ENCODE data around the gene RBBP5.

Gene RBBP5

GRCh38 chr1:205129447-205130029 lies 7.8 kb upstream of the RBBP5 start:
- DNase-seq (ENCODE audit: low read depth): no peak

GRCh38 chr1:205128050-205128449 lies 6.3 kb upstream of the RBBP5 start:
- DNase-seq (ENCODE audit: low read depth): no peak

- no peak for DNase-seq (ENCODE audit: low read depth)
Observed at GRCh38 chr1:205127646-205128045, 5.9 kb upstream of the RBBP5 start.

GRCh38 chr1:205124726-205125125 lies 2.9 kb upstream of the RBBP5 start:
- no peak for DNase-seq (ENCODE audit: low read depth)

GRCh38 chr1:205122489-205122882 lies 708 bp upstream of the RBBP5 start:
- no peak for DNase-seq (ENCODE audit: low read depth)

- DNase-seq (ENCODE audit: low read depth): no peak
Observed at GRCh38 chr1:205118752-205119151, 3.0 kb downstream of the RBBP5 start.

GRCh38 chr1:205111354-205111753 lies 10.4 kb downstream of the RBBP5 start:
- DNase-seq (ENCODE audit: low read depth): no peak

GRCh38 chr1:205109711-205110110 lies 12.1 kb downstream of the RBBP5 start:
- DNase-seq (ENCODE audit: low read depth): no peak

GRCh38 chr1:205109269-205109668 lies 12.5 kb downstream of the RBBP5 start:
- DNase-seq (ENCODE audit: low read depth): no peak

GRCh38 chr1:205108464-205108863 lies 13.3 kb downstream of the RBBP5 start:
- no peak for DNase-seq (ENCODE audit: low read depth)

GRCh38 chr1:205107327-205107726 lies 14.5 kb downstream of the RBBP5 start:
- no peak for DNase-seq (ENCODE audit: low read depth)

- DNase-seq (ENCODE audit: low read depth): no peak
Observed at GRCh38 chr1:205102404-205102803, 19.4 kb downstream of the RBBP5 start.

- no peak for DNase-seq (ENCODE audit: low read depth)
Observed at GRCh38 chr1:205098242-205098641, 23.5 kb downstream of the RBBP5 start.

- DNase-seq (ENCODE audit: low read depth): no peak
Observed at GRCh38 chr1:205095422-205095821, 26.4 kb downstream of the RBBP5 start.

GRCh38 chr1:205091043-205091740 lies 30.6 kb downstream of the RBBP5 start:
- no peak for DNase-seq (ENCODE audit: low read depth)

GRCh38 chr1:205088341-205088740 lies 33.4 kb downstream of the RBBP5 start:
- DNase-seq (ENCODE audit: low read depth): no peak

- no peak for DNase-seq (ENCODE audit: low read depth)
Observed at GRCh38 chr1:205084360-205084759, 37.4 kb downstream of the RBBP5 start, which contains the start of gene TMEM81. Gene TMEM81 (minus strand): TSS chr1:205084460. CDS start chr1:205084320, 140 bp downstream.

GRCh38 chr1:205082431-205082830 lies 39.3 kb downstream of the RBBP5 start:
- no peak for DNase-seq (ENCODE audit: low read depth)

- DNase-seq (ENCODE audit: low read depth): no peak
Observed at GRCh38 chr1:205077934-205078311, 43.9 kb downstream of the RBBP5 start.

GRCh38 chr1:205077158-205077933 lies 44.4 kb downstream of the RBBP5 start:
- no peak for DNase-seq (ENCODE audit: low read depth)

- no peak for DNase-seq (ENCODE audit: low read depth)
Observed at GRCh38 chr1:205076245-205076761, 45.5 kb downstream of the RBBP5 start.

- DNase-seq (ENCODE audit: low read depth): no peak
Observed at GRCh38 chr1:205075642-205076155, 46.1 kb downstream of the RBBP5 start.

- DNase-seq (ENCODE audit: low read depth): no peak
Observed at GRCh38 chr1:205074513-205074912, 47.3 kb downstream of the RBBP5 start.

All from T-helper 22 cell (primary cell).